ENCODE results near the gene TBC1D17. TPM values are rescaled to one million over a fixed set of nuclear protein-coding genes. Genes with fewer than 3 reads are reported as not detected.

Gene TBC1D17
- total and polyA plus RNA-seq, 12 donors, result 5.8 to 198 (median 51.4) TPM

DNA sequence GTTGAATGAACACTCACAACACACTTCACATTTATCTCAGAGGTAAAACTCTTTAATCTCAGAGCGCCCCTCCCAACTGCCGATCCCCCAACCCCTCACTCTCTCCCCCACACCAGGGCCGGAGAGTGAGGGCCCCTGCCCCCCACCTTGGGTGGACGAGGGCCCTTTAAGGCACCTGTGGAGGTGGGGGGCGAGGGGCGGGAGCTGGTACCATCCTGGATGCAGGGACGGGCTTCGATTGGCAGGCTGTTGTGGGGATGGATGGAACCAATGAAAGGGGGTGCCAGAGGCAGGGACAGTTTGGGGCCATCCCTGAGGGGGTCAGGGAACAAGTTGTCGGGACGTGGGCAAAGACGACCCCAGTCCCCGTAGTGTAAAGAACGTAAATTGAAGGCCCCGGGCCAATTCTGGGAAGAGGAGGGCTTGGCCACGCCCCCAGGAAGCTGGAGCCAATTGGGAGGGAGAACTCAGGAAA is 8.5 kb upstream of the TBC1D17 start:
- Histone ChIP-seq H3K27ac (peak overlapping the region; percentile 68 to 95 (median 85)), H3K36me3 (replicated peaks in 1 of 2) (peaks cover 0 to 11% of the 10 kb centered on the region in 2 donors), H3K9me3 (replicated peaks in 1 of 3) (no peaks in the 10 kb centered on the region), H3K4me1 (replicated peaks in 1 of 2) (peaks cover 41 to 60% of the 10 kb centered on the region in 2 donors), H3K27me3 (no peaks in the 10 kb centered on the region), H3K4me3 (peak overlapping the region in 2 of 4 donors; percentile 8 to 39)
- intact Hi-C loops (cut with DNase I), result no loop called here
- TF ChIP-seq POLR2A (IDR thresholded peaks at IDR 0.05), result no peak
- TF ChIP-seq, protein P1, sequence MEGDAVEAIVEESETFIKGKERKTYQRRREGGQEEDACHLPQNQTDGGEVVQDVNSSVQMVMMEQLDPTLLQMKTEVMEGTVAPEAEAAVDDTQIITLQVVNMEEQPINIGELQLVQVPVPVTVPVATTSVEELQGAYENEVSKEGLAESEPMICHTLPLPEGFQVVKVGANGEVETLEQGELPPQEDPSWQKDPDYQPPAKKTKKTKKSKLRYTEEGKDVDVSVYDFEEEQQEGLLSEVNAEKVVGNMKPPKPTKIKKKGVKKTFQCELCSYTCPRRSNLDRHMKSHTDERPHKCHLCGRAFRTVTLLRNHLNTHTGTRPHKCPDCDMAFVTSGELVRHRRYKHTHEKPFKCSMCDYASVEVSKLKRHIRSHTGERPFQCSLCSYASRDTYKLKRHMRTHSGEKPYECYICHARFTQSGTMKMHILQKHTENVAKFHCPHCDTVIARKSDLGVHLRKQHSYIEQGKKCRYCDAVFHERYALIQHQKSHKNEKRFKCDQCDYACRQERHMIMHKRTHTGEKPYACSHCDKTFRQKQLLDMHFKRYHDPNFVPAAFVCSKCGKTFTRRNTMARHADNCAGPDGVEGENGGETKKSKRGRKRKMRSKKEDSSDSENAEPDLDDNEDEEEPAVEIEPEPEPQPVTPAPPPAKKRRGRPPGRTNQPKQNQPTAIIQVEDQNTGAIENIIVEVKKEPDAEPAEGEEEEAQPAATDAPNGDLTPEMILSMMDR (IDR thresholded peaks at IDR 0.05), result no peak
- 0 to 8% (median 4%) methylated on average over 9 to 15 of the region's 15 CpGs for WGBS, 4 donors
- DNase-seq, result no peak

GRCh38 chr19:49869484-49870308 is 7.8 kb upstream of the TBC1D17 start:
- 1% methylated on average over 22 to 67 of the region's 67 CpGs for WGBS, 4 donors
- H3K4me1 ChIP-seq (replicated peaks in 1 of 2), result peaks cover 39 to 59% of the 10 kb centered on the region in 2 donors
- TF ChIP-seq, protein P1 (IDR thresholded peaks at IDR 0.05), result peak in 1 of 6 experiments; percentile 11
- peak; percentile 62 to 89 for TF ChIP-seq POLR2A (IDR thresholded peaks at IDR 0.05)
- intact Hi-C loops (cut with DNase I), result no loop called here
- H3K4me3 ChIP-seq, result peak overlapping the region in 2 of 4 donors; percentile 12 to 70
- no peaks in the 10 kb centered on the region for H3K27me3 ChIP-seq
- DNase-seq, result peak; percentile 96 to 99 (median 97)
- H3K9me3 ChIP-seq (replicated peaks in 1 of 3), result no peaks in the 10 kb centered on the region
- peak overlapping the region; percentile 83 to 98 (median 94) for H3K27ac ChIP-seq
- H3K36me3 ChIP-seq (replicated peaks in 1 of 2), result peaks cover 0 to 7% of the 10 kb centered on the region in 2 donors

DNA sequence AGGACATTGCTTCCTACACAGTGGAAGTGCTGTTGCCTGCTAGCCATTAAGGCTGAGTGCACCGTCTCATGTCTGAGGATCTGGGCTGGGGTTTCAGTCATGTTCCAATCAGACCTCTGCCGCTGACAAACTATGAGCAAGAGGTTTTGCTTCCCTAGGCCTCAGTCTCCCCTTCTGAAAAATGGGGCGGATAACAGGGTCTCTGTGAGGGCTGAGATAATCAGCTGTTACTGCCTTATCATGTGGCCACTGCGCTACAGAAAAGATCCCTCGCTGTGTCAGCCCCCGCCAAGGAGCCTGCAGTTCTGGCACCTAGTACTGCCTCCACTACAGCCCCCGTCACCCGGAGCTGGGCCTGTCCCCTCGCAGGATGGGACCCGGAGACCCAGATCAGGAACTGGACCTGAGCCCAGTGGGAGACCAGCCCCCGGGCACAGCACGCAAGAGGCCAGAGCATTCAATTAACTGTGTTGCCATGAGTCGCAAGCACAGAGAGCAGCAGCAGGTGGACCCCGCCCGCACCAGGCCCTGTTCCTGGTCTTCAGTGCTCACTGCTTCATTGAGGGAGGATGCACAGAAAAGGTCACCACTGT is 7.1 kb upstream of the TBC1D17 start:
- Histone ChIP-seq H3K27me3 (no peaks in the 10 kb centered on the region), H3K4me1 (replicated peaks in 1 of 2) (peaks cover 40 to 59% of the 10 kb centered on the region in 2 donors), H3K27ac (peak overlapping the region; percentile 83 to 98 (median 94)), H3K9me3 (replicated peaks in 1 of 3) (no peaks in the 10 kb centered on the region), H3K4me3 (peak overlapping the region in 2 of 4 donors; percentile 12 to 70), H3K36me3 (replicated peaks in 1 of 2) (peaks cover 0 to 7% of the 10 kb centered on the region in 2 donors)
- DNase-seq, result peak in 6 of 7 donors; percentile 33 to 77 (median 56)
- intact Hi-C loops (cut with DNase I), result no loop called here
- 61 to 73% (median 68%) methylated on average over 4 to 15 of the region's 15 CpGs for WGBS, 4 donors
- TF ChIP-seq POLR2A (IDR thresholded peaks at IDR 0.05), result no peak
- TF ChIP-seq, protein P1 (IDR thresholded peaks at IDR 0.05), result no peak

DNA sequence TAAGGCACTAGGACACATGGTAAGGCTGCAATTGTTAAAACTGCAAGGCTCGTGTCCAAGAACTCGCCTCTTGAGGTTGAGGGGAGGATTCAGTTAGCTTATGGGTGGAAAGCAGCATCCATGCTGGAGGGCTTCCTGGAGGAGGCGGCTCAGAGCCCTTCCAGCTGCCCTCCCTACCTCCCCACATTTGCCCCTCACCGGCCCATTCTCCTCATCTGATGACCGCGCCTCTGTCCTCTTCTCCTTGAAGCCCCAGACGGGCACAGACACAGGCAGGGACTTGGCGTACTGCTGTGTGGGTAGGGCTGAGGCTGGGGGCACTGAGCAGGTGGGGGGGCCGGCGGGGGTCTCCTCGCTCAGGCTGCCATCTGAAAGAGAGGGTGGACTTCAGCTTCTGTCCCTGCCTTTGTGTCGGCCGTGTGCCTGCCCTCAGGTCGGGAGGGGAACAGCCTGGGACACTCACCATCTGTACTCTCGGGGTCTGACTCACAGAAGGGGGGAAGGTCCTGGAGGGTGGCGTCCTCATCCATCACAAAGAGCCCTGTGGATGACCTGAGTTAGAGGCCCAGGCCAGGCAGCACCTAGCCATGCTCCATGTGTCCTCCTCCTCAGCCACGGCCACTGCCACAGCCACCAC is 6.0 kb upstream of the TBC1D17 start:
- Histone ChIP-seq H3K4me1 (replicated peaks in 1 of 2) (peaks cover 33 to 53% of the 10 kb centered on the region in 2 donors), H3K27me3 (no peaks in the 10 kb centered on the region), H3K9me3 (replicated peaks in 1 of 3) (no peaks in the 10 kb centered on the region), H3K4me3 (no peak overlapping the region), H3K36me3 (replicated peaks in 1 of 2) (peaks cover 0 to 7% of the 10 kb centered on the region in 2 donors), H3K27ac (peak overlapping the region in 3 of 5 donors; percentile 38 to 94 (median 94))
- 84 to 86% (median 85%) methylated on average over 13 to 17 of the region's 17 CpGs for WGBS, 4 donors
- DNase-seq, result peak in 3 of 7 donors; percentile 47 to 53 (median 48)
- no peak for TF ChIP-seq POLR2A (IDR thresholded peaks at IDR 0.05)
- TF ChIP-seq, protein P1 (IDR thresholded peaks at IDR 0.05), result no peak
- intact Hi-C loops (cut with DNase I), result no loop called here

Measured in adrenal gland (tissue), 12 donors.